ENCODE data around the gene OPRM1.

Gene OPRM1

DNA sequence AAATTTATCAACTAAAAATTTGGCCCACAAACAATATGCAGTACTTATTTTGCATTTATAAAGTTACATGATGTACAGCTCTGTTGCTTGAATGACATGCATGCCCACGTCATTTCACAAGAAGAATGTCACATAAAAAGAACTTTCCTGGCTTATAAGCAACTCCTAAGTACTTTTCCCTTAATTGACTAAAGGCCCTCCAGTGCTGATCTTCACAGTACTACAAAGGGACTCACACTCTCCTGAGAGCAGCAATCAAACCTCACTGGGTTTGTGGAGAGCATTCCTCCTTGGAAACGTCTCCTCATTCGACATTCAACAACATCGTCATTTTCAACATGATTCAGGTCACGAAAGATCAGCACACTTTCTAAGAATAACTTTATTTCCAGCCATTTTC is 206.5 kb downstream of the OPRM1 start:
- TF ChIP-seq TEAD4 (IDR thresholded peaks at IDR 0.05) (no peak), EGR1 (IDR thresholded peaks at IDR 0.05) (no peak), CEBPB (IDR thresholded peaks at IDR 0.05) (no peak), EP300 (IDR thresholded peaks at IDR 0.05; ENCODE audit: borderline replicate concordance) (no peak), FOXM1 (IDR thresholded peaks at IDR 0.05; ENCODE audit: borderline replicate concordance, low read depth) (no peak)
- TF ChIP-seq, protein P1, sequence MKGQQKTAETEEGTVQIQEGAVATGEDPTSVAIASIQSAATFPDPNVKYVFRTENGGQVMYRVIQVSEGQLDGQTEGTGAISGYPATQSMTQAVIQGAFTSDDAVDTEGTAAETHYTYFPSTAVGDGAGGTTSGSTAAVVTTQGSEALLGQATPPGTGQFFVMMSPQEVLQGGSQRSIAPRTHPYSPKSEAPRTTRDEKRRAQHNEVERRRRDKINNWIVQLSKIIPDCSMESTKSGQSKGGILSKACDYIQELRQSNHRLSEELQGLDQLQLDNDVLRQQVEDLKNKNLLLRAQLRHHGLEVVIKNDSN (IDR thresholded peaks at IDR 0.05) = no peak
- TF ChIP-seq, protein P2, sequence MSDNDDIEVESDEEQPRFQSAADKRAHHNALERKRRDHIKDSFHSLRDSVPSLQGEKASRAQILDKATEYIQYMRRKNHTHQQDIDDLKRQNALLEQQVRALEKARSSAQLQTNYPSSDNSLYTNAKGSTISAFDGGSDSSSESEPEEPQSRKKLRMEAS (IDR thresholded peaks at IDR 0.05) = no peak

DNA sequence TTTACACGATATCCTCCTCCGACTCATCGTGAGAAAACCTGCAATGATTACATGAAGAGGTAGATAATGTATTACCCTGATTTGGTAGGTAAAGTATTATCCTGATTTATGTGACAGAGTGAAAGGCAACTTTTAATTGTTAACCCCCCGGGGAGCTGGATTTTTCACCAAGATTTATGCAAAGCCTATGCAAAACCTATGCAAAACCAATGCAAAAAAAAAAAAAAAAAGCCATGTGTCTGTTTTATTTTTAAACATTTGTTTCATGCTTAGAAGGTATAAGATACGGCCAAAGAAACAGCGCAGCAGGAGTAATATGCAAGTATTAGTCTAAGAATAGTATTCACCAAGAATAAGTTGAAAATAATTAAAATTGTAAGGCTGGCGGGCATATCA is 207.7 kb downstream of the OPRM1 start:
- TF ChIP-seq, protein P2 (IDR thresholded peaks at IDR 0.05) = no peak
- TF ChIP-seq, protein P1 (IDR thresholded peaks at IDR 0.05) = no peak
- no peak for TF ChIP-seq EP300 (IDR thresholded peaks at IDR 0.05; ENCODE audit: borderline replicate concordance)
- TF ChIP-seq CREB1 (IDR thresholded peaks at IDR 0.05; ENCODE audit: low read depth) = no peak
- no peak for TF ChIP-seq RAD21 (IDR thresholded peaks at IDR 0.05; ENCODE audit: low read depth)
- TF ChIP-seq NFIC (IDR thresholded peaks at IDR 0.05) = no peak
- no peak for TF ChIP-seq TCF12 (IDR thresholded peaks at IDR 0.05; ENCODE audit: low read depth)
- TF ChIP-seq, protein P3, sequence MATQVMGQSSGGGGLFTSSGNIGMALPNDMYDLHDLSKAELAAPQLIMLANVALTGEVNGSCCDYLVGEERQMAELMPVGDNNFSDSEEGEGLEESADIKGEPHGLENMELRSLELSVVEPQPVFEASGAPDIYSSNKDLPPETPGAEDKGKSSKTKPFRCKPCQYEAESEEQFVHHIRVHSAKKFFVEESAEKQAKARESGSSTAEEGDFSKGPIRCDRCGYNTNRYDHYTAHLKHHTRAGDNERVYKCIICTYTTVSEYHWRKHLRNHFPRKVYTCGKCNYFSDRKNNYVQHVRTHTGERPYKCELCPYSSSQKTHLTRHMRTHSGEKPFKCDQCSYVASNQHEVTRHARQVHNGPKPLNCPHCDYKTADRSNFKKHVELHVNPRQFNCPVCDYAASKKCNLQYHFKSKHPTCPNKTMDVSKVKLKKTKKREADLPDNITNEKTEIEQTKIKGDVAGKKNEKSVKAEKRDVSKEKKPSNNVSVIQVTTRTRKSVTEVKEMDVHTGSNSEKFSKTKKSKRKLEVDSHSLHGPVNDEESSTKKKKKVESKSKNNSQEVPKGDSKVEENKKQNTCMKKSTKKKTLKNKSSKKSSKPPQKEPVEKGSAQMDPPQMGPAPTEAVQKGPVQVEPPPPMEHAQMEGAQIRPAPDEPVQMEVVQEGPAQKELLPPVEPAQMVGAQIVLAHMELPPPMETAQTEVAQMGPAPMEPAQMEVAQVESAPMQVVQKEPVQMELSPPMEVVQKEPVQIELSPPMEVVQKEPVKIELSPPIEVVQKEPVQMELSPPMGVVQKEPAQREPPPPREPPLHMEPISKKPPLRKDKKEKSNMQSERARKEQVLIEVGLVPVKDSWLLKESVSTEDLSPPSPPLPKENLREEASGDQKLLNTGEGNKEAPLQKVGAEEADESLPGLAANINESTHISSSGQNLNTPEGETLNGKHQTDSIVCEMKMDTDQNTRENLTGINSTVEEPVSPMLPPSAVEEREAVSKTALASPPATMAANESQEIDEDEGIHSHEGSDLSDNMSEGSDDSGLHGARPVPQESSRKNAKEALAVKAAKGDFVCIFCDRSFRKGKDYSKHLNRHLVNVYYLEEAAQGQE (IDR thresholded peaks at IDR 0.05; ENCODE audit: low read depth) = no peak
- TF ChIP-seq TAF1 (IDR thresholded peaks at IDR 0.05; ENCODE audit: low read depth) = no peak
- no peak for TF ChIP-seq YY1 (IDR thresholded peaks at IDR 0.05; ENCODE audit: low read depth)
- no peak for TF ChIP-seq ZBTB7A (IDR thresholded peaks at IDR 0.05; ENCODE audit: low read depth)
- no peak for TF ChIP-seq TEAD4 (IDR thresholded peaks at IDR 0.05)

DNA sequence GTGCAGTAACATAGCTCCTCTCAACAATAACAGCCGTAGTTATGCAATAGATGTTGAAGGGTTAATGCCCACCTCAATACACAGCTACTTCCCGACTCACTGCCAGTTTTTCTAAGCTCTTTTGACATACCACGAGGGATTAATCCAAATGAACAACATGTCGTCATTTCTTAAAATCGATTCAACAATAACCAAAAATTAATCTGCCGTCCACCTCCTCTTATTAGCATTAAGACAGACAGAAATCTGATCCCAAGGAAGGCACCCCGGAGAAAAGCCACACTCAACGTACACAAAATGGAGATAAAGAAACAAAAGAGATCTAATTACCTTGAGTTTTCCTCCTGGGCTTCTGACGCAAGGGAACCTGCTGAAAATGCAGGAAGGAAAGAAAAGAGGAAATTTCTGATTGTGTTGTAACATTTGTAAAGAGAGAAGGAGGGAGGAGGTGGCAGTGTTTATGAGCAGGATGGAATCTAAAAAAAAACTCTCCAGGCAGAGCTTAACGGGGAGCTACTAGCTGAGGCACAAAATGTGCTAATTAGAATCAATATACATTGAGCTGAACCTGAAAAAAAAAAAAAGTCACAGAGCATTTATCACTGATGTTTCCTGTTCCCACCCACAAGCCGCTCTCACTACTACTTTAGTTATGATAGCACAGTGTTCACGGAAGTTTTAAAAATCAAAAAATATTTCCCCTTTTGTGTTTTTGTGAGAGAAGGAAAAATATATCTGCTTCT is 208.2 kb downstream of the OPRM1 start:
- TF ChIP-seq, protein P1 (IDR thresholded peaks at IDR 0.05) = no peak
- TF ChIP-seq, protein P3 (IDR thresholded peaks at IDR 0.05; ENCODE audit: low read depth) = no peak
- TF ChIP-seq CREB1 (IDR thresholded peaks at IDR 0.05; ENCODE audit: low read depth) (no peak), TAF1 (IDR thresholded peaks at IDR 0.05; ENCODE audit: low read depth) (no peak), CEBPB (IDR thresholded peaks at IDR 0.05) (no peak), NFIC (IDR thresholded peaks at IDR 0.05) (no peak), YY1 (IDR thresholded peaks at IDR 0.05; ENCODE audit: low read depth) (no peak), TEAD4 (IDR thresholded peaks at IDR 0.05) (no peak), EP300 (IDR thresholded peaks at IDR 0.05; ENCODE audit: borderline replicate concordance) (no peak), TCF12 (IDR thresholded peaks at IDR 0.05; ENCODE audit: low read depth) (no peak), ZBTB7A (IDR thresholded peaks at IDR 0.05; ENCODE audit: low read depth) (no peak), FOXM1 (IDR thresholded peaks at IDR 0.05; ENCODE audit: borderline replicate concordance, low read depth) (no peak)
- TF ChIP-seq, protein P2 (IDR thresholded peaks at IDR 0.05) = no peak

DNA sequence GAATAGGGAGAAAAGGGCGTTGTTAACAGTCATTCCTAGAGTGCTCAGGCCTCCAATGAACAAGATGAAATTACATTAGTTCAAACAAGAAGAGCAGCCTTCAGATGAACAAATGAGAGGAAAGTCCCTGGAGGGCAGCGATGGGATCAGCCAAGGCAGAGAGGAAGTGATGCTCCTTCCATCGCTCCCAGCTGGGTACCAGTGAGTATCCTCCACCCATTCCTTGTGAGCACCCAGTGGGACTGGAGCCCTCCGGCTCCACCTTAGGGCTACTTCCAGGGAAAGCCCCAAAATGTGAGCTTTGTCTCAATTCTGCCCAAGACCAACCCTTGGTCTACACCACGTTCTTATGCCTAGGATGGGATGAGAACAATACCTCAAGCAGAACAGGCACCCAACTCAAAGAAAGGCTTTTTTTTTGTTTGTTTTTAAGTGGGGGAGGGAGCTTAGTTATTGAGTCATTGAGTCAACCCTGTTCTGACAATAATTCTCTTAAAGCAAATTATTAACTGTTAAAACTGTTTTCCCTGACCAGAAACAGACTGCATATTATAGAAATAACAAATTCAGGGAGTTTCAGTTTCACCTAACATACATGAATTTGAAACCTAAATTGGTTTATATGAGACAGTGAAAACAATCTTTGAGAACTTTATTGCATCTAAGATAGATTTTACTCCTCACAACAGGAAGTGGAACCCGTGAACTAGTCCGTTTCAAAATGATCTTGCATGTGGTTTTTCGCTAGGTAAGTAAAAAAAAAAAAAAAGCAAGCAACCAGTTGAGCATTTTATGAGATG is 210.7 kb downstream of the OPRM1 start:
- no peak for TF ChIP-seq FOXM1 (IDR thresholded peaks at IDR 0.05; ENCODE audit: borderline replicate concordance, low read depth)

DNA sequence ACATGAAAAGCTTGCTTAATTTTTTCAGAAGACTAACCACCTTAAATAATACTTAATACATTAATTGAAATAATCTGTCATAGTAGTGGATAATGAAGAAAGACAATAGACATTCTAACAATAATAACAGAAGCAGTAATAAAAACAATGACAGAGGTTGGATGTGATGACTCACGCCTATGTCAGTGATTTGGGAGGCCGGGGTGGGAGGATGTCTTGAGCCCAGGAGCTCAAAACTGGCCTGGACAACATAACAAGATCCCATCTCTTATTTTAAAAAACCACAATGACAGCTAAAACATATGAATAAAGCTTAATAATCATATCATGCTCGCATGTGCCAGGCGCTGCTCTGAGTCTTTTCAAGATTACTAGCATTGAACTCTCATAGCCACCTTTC is 212.1 kb downstream of the OPRM1 start:
- no peak for TF ChIP-seq NFIC (IDR thresholded peaks at IDR 0.05)
- TF ChIP-seq EP300 (IDR thresholded peaks at IDR 0.05; ENCODE audit: borderline replicate concordance) = no peak
- no peak for TF ChIP-seq TAF1 (IDR thresholded peaks at IDR 0.05; ENCODE audit: low read depth)
- TF ChIP-seq, protein P1 (IDR thresholded peaks at IDR 0.05) = no peak
- TF ChIP-seq CEBPB (IDR thresholded peaks at IDR 0.05) = no peak
- TF ChIP-seq FOXM1 (IDR thresholded peaks at IDR 0.05; ENCODE audit: borderline replicate concordance, low read depth) = no peak
- no peak for TF ChIP-seq ZBTB7A (IDR thresholded peaks at IDR 0.05; ENCODE audit: low read depth)
- TF ChIP-seq YY1 (IDR thresholded peaks at IDR 0.05; ENCODE audit: low read depth) = no peak

All from Ishikawa (cell line).